OCI-LY7 (cell line): ENCODE results near the gene C1orf105.

ENCODE experiments used
- EZH2phosphoT487 ChIP-seq: fragments of 200-600 bp; sonication (generic); IDR thresholded peaks from 2 replicates; pipeline ENCODE4 v1.6.1; 2018; ENCODE audit warnings: low read depth, borderline replicate concordance, mild to moderate bottlenecking, mixed run types, antibody characterized with exemption, low read length, moderate library complexity, mixed read lengths
- TF ChIP-seq, protein P1 (sequence below): fragments of 200-600 bp; sonication (generic); conservative IDR thresholded peaks from 2 replicates; pipeline ENCODE4 v1.5.1; 2014; ENCODE audit warnings: mild to moderate bottlenecking, antibody characterized with exemption, low read length, moderate library complexity, mixed read lengths

DNA sequence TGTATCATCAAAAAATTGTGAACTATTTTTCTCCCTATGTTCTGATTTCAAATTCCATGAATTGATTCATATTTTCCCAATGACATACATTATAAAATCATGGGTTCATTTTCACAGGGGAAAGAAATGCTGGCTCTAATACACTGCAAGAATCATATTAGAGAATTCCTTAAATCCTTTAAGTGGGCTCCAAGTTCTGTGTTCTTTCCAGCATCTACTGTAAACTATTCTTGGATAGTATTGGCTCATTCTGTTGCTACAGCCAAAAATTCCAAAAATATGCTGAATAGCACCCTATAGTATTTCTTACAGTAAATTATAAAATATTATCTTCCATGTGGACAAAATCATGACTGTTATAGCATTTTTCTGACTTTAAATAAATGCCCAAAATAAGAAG is 19.0 kb upstream of the C1orf105 start:
- TF ChIP-seq, protein P1, sequence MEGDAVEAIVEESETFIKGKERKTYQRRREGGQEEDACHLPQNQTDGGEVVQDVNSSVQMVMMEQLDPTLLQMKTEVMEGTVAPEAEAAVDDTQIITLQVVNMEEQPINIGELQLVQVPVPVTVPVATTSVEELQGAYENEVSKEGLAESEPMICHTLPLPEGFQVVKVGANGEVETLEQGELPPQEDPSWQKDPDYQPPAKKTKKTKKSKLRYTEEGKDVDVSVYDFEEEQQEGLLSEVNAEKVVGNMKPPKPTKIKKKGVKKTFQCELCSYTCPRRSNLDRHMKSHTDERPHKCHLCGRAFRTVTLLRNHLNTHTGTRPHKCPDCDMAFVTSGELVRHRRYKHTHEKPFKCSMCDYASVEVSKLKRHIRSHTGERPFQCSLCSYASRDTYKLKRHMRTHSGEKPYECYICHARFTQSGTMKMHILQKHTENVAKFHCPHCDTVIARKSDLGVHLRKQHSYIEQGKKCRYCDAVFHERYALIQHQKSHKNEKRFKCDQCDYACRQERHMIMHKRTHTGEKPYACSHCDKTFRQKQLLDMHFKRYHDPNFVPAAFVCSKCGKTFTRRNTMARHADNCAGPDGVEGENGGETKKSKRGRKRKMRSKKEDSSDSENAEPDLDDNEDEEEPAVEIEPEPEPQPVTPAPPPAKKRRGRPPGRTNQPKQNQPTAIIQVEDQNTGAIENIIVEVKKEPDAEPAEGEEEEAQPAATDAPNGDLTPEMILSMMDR: no peak
- no peak for TF ChIP-seq EZH2phosphoT487
